Breast epithelium (tissue), 3 donors: ENCODE results near the gene OR56A1.

Experiments used
- CTCF ChIP-seq, 3 donors: fragments of 450-650 bp; IDR thresholded peaks; one replicate each; pipeline ENCODE4 v1.5.1; 2016 to 2017; ENCODE audit warnings: antibody characterized with exemption in 3 of 3, mild to moderate bottlenecking in 3 of 3, moderate library complexity in 3 of 3
- POLR2A ChIP-seq: fragments of 450-650 bp; IDR thresholded peaks from one replicate; pipeline ENCODE4 v1.6.1; 2016; ENCODE audit warnings: antibody characterized with exemption, mild to moderate bottlenecking, moderate library complexity

DNA sequence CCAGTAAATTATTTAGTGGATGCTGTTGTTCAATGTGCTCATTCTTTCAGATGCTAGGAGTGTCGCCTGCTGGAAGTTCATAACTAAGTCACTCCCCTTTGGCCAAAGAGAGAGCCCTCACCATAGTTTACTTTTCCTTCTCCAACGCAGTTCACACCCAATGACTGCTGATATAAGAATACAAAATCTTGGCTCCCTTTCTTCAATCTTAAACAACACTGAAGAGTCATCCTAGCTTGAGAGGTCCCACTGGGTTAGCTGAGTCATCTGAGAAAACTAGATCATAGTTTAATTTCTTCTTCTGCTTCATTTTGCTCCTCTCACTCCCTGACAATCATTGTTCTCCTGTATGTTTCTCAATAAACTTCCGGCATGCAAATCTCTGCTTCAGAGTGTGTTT is 38.4 kb downstream of the OR56A1 start:
- no peak for TF ChIP-seq POLR2A
- TF ChIP-seq CTCF (IDR thresholded peaks at IDR 0.05): no peak
